Measurements from ENCODE around the gene SORCS2. TPM values are rescaled to one million over a fixed set of nuclear protein-coding genes. Genes with fewer than 3 reads are reported as not detected.

The SORCS2 gene
- total RNA-seq, 1 donor from 2014 or later, result 13.8 TPM

GRCh38 chr4:7761312-7761711 lies 569.0 kb downstream of the SORCS2 start:
- no peaks in the 10 kb centered on the region for H3K9me3 ChIP-seq (ENCODE audit: insufficient read depth, low read depth, low read length)
- H3K27me3 ChIP-seq (ENCODE audit: insufficient read depth, low read length), result no peaks in the 10 kb centered on the region
- Mint-ChIP-seq H3K27ac (ENCODE audit: unreplicated experiment) (no peak overlapping the region), H3K27me3 (ENCODE audit: low read depth, unreplicated experiment) (no peaks in the 10 kb centered on the region), H3K36me3 (ENCODE audit: low read depth, unreplicated experiment) (peaks cover 17% of the 10 kb centered on the region), H3K4me3 (ENCODE audit: unreplicated experiment) (no peak overlapping the region), H3K4me1 (ENCODE audit: low read depth, unreplicated experiment) (peaks cover 14% of the 10 kb centered on the region), H3K9me3 (ENCODE audit: unreplicated experiment) (no peaks in the 10 kb centered on the region)
- FAIRE-seq (no peak), DNase-seq (ENCODE audit: low read depth) (no peak)
- TF ChIP-seq EZH2 (IDR thresholded peaks at IDR 0.05; ENCODE audit: insufficient read depth, low read length) (no peak), CTCF (IDR thresholded peaks at IDR 0.05; ENCODE audit: insufficient read depth, low read depth, low read length) (no peak)
- H3K36me3 ChIP-seq (ENCODE audit: insufficient read depth, low read length), result peaks cover 49% of the 10 kb centered on the region
- no peak overlapping the region for H3K4me3 ChIP-seq (ENCODE audit: insufficient read depth, low read depth, low read length)
- H3K79me2 ChIP-seq (ENCODE audit: insufficient read depth, low read length), result peaks cover 37% of the 10 kb centered on the region
- no peak overlapping the region for H2AFZ ChIP-seq (ENCODE audit: low read depth, low read length)
- no peak overlapping the region for H3K4me2 ChIP-seq (ENCODE audit: low read length)
- H3K9ac ChIP-seq (ENCODE audit: low read length), result no peak overlapping the region
- H3K4me1 ChIP-seq (ENCODE audit: insufficient read depth, low read length), result peaks cover 14% of the 10 kb centered on the region
- peaks cover 90% of the 10 kb centered on the region for H4K20me1 ChIP-seq (ENCODE audit: insufficient read depth, low read length)
- no peak overlapping the region for H3K27ac ChIP-seq (ENCODE audit: low read depth, low read length)

DNA sequence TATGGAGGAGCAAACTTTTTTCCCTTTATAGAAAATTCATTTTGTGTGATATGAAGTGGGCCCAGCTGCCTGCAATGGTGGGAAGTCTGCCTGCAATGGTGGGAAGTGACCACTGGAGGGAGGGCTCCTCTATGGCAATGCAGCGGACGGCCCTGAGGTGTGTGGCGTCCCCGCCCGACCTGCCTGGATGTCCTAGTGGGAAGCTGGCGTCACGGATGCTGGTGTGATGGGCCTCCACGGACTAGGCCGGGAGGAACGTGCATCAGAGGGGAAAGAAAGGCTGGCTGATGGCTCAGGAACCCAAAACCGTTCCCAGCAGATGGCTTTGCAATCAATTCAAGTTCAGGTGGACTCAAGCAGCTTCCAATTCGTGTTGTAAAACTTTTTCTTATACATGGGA lies 569.4 kb downstream of the SORCS2 start:
- no peak overlapping the region for H3K9ac ChIP-seq (ENCODE audit: low read length)
- DNase-seq (ENCODE audit: low read depth) (peak; percentile 34), FAIRE-seq (no peak)
- peak; percentile 61 for TF ChIP-seq CTCF (IDR thresholded peaks at IDR 0.05; ENCODE audit: insufficient read depth, low read depth, low read length)
- no peak for TF ChIP-seq EZH2 (IDR thresholded peaks at IDR 0.05; ENCODE audit: insufficient read depth, low read length)
- H3K27ac Mint-ChIP-seq (ENCODE audit: unreplicated experiment), result peak overlapping the region; percentile 47
- peaks cover 17% of the 10 kb centered on the region for H3K36me3 Mint-ChIP-seq (ENCODE audit: low read depth, unreplicated experiment)
- no peak overlapping the region for H3K4me3 Mint-ChIP-seq (ENCODE audit: unreplicated experiment)
- H4K20me1 ChIP-seq (ENCODE audit: insufficient read depth, low read length), result peaks cover 92% of the 10 kb centered on the region
- no peak overlapping the region for H3K4me3 ChIP-seq (ENCODE audit: insufficient read depth, low read depth, low read length)
- no peaks in the 10 kb centered on the region for H3K9me3 ChIP-seq (ENCODE audit: insufficient read depth, low read depth, low read length)
- no peak overlapping the region for H3K27ac ChIP-seq (ENCODE audit: low read depth, low read length)
- H3K27me3 ChIP-seq (ENCODE audit: insufficient read depth, low read length), result no peaks in the 10 kb centered on the region
- H2AFZ ChIP-seq (ENCODE audit: low read depth, low read length), result no peak overlapping the region
- H3K4me1 ChIP-seq (ENCODE audit: insufficient read depth, low read length), result peaks cover 14% of the 10 kb centered on the region
- no peaks in the 10 kb centered on the region for H3K9me3 Mint-ChIP-seq (ENCODE audit: unreplicated experiment)
- peaks cover 53% of the 10 kb centered on the region for H3K36me3 ChIP-seq (ENCODE audit: insufficient read depth, low read length)
- H3K4me1 Mint-ChIP-seq (ENCODE audit: low read depth, unreplicated experiment), result peaks cover 14% of the 10 kb centered on the region
- no peak overlapping the region for H3K4me2 ChIP-seq (ENCODE audit: low read length)
- H3K27me3 Mint-ChIP-seq (ENCODE audit: low read depth, unreplicated experiment), result no peaks in the 10 kb centered on the region
- peaks cover 41% of the 10 kb centered on the region for H3K79me2 ChIP-seq (ENCODE audit: insufficient read depth, low read length)

DNA sequence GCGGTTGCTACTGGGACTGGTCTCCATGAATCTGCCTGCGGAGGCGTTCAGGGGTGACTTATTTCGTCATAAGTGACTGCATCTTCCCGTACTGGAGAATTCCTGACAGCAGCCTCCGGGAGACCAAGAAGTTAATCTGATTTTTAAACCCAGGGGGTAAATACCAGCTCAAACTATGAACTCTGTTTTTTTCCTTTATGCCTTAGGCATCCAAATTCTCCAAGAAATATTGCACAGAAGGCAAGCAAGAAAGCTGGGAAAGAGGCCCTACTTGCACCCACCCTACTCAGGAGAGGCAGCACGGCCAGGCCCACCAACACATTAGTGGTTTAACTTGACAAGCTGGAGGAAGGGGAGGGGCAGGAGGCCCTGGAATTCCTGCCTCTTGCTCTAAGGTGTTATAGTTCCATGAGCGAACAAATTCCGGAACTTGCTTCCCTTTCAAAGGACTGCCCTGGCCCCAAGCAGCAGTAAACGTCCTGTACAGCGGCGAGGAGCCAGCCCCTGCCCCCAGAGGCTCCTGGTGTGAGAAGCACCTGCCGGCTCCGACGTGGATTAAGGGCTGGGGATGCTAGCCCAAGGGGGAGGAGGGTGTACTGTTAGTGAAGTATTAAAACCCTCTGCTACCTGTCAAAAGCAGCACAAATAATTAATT lies 570.2 kb downstream of the SORCS2 start:
- Mint-ChIP-seq H3K9me3 (ENCODE audit: unreplicated experiment) (no peaks in the 10 kb centered on the region), H3K27ac (ENCODE audit: unreplicated experiment) (no peak overlapping the region), H3K36me3 (ENCODE audit: low read depth, unreplicated experiment) (peaks cover 20% of the 10 kb centered on the region), H3K4me1 (ENCODE audit: low read depth, unreplicated experiment) (peaks cover 12% of the 10 kb centered on the region), H3K27me3 (ENCODE audit: low read depth, unreplicated experiment) (no peaks in the 10 kb centered on the region), H3K4me3 (ENCODE audit: unreplicated experiment) (no peak overlapping the region)
- Histone ChIP-seq H3K4me3 (ENCODE audit: insufficient read depth, low read depth, low read length) (no peak overlapping the region), H2AFZ (ENCODE audit: low read depth, low read length) (no peak overlapping the region), H3K27ac (ENCODE audit: low read depth, low read length) (no peak overlapping the region), H4K20me1 (ENCODE audit: insufficient read depth, low read length) (peaks cover 92% of the 10 kb centered on the region), H3K4me1 (ENCODE audit: insufficient read depth, low read length) (peaks cover 14% of the 10 kb centered on the region), H3K9ac (ENCODE audit: low read length) (no peak overlapping the region), H3K9me3 (ENCODE audit: insufficient read depth, low read depth, low read length) (no peaks in the 10 kb centered on the region), H3K27me3 (ENCODE audit: insufficient read depth, low read length) (no peaks in the 10 kb centered on the region), H3K36me3 (ENCODE audit: insufficient read depth, low read length) (peaks cover 60% of the 10 kb centered on the region), H3K79me2 (ENCODE audit: insufficient read depth, low read length) (peaks cover 49% of the 10 kb centered on the region), H3K4me2 (ENCODE audit: low read length) (no peak overlapping the region)
- FAIRE-seq (no peak), DNase-seq (ENCODE audit: low read depth) (no peak)
- TF ChIP-seq CTCF (IDR thresholded peaks at IDR 0.05; ENCODE audit: insufficient read depth, low read depth, low read length) (no peak), EZH2 (IDR thresholded peaks at IDR 0.05; ENCODE audit: insufficient read depth, low read length) (no peak)

Data from astrocyte (in vitro differentiated cells and primary cell).